HG03460 (cell line): Measurements from ENCODE around the gene FUCA2.
"Not testable (repeated sequence)": the region's sequence is repeated elsewhere in the genome, so short reads cannot be mapped to it uniquely, and the experiment has no call there.

Source experiments
- ATAC-seq: cut with Tn5 transposase; IDR thresholded peaks from one replicate; pipeline ENCODE4 v1.9.1; 2021; ENCODE audit not compliant: unreplicated experiment

FUCA2 gene

GRCh38 chr6:143536461-143536865, 24.9 kb upstream of the FUCA2 start:
- ATAC-seq = peak; percentile 61

GRCh38 chr6:143535189-143535614, 23.7 kb upstream of the FUCA2 start:
- no peak for ATAC-seq

DNA sequence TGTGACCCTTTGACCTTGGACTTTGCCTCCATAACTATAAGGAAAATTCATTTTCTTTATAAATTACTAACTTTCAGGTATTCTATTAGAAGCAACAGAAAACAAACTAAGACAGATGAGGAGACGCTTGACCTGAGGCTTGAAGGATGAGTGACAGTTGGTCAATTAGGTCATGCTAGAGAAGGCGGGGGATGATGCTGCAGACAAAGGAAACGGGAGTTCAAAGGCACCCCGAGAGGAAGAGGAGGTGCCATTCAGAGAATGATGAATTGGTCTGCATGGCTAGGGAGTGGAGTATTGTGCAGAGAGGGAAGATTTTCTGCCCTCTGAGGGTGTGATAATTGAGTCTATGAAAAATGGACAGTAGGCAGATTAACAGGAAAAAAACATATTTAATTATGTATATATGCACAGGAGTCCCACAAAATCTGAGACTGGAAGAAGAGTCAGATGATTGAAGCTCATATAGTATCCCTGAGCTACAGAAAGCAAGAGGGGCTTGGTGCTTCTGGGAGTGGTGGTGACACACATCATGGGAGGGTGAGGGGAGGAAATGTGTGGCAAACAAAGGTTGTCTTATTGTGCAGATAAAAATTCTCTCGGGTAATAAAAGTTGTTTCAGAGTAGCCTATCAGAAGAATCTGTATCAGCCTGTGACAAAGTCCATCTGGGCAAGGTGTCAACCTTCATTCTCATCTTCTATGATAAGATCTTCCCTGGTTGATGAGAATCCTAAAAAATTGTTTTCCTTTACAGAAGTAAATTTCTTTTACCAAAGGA, 20.4 kb upstream of the FUCA2 start:
- ATAC-seq = no peak

- ATAC-seq = no peak
Measured at GRCh38 chr6:143529095-143529494, 17.6 kb upstream of the FUCA2 start.

DNA sequence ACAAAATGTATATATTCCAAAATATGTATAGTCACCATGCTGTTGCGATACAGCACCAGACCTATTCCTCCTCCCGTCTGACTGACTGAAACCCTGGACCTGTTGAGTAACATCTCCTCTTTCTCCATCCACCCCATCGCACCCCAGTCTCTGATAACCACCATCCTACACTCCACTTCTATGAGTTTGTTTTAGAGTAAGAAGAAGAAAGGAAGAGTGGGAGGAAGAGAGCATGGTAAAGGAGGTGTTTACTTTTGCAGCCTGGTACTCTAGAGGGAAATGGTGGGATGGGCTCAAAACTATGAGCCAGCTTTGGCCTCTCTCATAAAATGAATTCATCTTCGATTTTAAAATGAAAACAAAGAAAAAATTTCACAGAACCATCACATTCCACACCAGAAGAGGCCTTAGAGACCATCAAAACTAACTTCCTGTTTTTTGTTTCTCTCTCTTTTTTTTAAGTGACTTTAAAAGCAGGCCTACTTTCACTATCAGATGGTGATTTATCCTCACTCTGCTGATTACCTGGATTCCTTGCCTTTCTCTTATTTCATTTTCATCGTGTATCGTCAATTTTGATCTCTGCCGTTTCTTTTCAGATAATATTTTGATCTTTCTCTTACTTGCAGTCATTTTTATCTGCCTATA, 16.8 kb upstream of the FUCA2 start:
- ATAC-seq = peak; percentile 67

DNA sequence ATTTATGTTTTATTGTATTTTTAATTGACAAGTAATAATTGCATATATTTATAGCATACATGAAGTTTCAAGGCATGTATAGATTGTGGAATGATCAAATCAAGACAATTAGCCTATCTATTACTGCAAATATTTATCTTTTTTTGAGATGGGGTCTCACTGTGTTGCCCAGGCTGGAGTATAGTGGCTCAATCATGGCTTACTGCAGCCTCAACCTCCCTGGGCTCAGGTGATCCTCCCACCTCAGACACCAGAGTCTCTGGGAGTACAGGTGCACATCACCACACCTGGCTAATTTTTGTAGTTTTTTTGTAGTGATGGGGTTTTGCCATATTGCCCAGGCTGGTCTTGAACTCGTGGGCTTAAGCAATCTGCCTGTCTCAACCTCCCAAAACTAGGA, 16.2 kb upstream of the FUCA2 start:
- ATAC-seq = no peak

- ATAC-seq = no peak
Measured at GRCh38 chr6:143525356-143525755, 13.8 kb upstream of the FUCA2 start.

DNA sequence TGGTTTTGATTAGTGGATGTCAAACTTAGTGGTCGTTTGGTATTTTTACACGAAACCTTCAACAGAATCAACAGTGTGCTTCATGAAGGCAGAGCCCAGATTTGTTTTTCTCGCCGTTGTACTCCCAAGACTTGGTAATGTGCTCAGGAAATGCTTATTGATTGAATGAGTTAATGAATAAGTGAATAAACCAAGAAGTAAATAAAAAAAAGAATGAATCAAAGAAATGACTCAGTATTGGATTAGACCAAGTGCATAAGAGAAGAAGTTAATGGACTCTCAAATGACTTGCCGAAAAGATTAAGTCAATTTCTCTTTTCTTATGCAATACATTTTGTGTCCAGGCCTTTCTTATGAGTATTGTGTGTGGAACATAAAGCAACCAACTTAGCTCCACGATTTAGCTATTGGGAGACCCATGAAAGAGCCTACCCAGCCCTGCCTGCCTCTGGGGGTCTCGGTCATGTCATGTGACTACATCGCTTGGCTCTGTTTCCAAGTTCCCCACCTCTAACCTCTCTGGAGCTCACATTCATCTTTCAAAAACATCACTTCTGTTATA, 10.6 kb upstream of the FUCA2 start:
- ATAC-seq = no peak

DNA sequence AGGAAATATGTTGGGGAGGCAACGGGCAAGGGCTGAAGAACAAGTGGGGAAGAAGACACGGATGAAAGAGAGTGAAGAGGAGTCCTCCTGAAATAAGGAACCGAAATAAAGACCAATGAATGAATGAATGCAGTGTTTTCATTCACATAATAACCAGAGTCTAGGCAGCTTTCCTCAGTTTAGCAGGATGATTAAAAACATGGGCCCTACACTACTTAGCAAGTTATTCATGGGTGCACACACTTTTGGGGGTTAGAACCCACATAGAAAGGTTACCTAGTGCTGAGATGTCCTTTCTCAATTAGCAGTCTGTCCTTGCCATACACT, 5.9 kb upstream of the FUCA2 start:
- ATAC-seq = no peak

DNA sequence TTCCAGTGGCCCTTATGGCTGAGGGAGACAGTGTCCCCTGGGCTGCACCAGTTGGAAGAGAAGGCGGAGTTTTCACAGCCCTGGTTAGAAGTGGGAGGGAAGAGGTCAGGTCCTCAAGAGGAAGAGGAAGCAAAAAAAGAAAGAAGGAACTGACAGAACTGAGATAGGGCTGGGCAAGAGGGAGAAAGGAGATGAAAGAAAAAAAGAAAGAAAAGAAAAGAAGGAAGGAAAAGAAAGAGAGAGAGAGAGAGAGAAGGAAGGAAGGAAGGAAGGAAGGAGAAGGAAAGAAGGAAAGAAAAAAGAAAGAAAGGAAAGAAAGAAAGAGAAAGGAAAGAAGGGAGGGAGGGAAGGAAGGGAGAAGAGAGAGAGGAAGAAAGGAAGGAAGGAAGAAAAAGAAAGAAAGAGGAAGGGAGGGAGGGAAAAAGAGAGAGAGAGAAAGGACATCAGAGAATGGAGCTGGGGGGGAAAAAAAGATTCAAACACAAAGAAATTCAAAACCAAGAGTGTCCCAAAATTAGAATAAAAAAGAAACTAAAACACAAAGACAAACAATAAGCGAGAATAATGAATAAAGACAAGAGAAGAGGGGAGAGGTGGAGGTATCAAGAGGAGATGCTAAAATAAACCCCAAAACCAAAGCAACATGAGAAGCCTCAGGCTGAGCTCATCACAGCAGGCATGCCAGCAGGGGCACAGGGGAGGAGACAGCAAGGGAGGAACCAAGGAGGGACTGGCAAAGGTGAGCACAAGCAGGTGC, 5.3 kb upstream of the FUCA2 start:
- ATAC-seq = no peak

- no peak for ATAC-seq
Measured at GRCh38 chr6:143515766-143516355, 4.3 kb upstream of the FUCA2 start.

- no peak for ATAC-seq
Measured at GRCh38 chr6:143515061-143515760, 3.7 kb upstream of the FUCA2 start.

DNA sequence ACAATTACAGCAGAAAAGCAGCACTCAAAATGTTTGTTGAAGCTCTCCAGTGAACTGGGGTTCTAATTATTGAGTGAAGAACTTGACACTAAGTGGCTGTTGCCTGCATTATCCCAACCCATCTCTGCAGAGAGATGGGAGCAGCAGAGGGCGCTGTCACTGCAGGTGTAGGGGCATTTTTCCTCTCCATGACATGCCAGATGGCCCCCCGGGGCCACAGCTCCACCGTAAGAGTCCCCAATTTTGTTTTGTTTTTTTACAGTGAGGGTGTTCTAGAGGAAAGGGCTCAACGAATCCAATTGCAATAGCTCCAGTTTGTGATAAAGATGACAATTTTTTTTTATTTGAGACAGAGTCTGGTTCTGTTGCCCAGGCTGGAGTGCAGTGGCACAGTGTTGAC, 1.9 kb upstream of the FUCA2 start:
- ATAC-seq = no peak

GRCh38 chr6:143510326-143510725, 1.2 kb downstream of the FUCA2 start:
- not testable (repeated sequence) for ATAC-seq

- ATAC-seq = no peak
Measured at GRCh38 chr6:143507358-143508145, 4.0 kb downstream of the FUCA2 start.

- ATAC-seq = no peak
Measured at GRCh38 chr6:143506620-143507019, 4.9 kb downstream of the FUCA2 start.

DNA sequence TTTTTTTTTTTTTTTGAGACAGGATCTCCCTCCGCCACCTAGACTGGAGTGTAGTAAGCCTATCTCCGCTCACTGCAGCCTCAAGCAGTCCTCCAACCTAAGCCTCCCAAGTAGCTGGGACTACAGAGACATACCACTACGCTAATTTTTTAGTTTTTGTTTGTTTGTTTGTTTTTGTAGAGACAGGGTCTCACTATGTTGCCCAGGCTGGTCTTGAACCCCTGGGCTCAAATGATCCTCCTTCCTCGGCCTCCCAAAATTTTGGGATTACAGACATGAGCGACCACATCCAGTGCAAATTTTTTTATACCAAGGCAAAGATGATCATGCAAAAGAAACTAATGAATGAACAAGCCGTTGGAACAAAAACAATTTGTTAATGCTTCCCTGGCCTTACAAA, 5.3 kb downstream of the FUCA2 start:
- no peak for ATAC-seq

GRCh38 chr6:143505537-143505936, 6.0 kb downstream of the FUCA2 start:
- no peak for ATAC-seq

- ATAC-seq = no peak
Measured at GRCh38 chr6:143505111-143505510, 6.4 kb downstream of the FUCA2 start.

DNA sequence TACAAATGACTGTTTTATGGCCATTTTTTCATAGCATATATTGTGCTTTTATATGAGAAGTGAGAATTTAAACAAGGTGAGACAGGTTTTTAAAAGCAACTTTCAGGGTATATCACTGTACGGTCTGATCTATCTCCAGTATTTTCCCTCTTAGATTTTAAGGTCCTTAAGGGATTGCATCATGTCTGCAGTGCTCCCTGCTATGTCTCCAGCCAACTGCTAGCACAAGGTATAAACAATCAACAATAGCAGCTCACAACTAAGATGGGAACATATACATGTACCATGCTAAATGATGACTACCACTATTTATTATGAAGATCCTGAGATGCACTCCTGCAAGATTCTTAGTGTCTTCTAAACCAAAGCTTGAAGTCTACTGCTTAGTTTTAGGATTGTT, 7.2 kb downstream of the FUCA2 start:
- ATAC-seq = no peak
